ENCODE results near the gene TRIM32.
A peak's percentile ranks its signal among the peaks of the same experiment; 100 is the strongest.
"Not testable (repeated sequence)": the region's sequence is repeated elsewhere in the genome, so short reads cannot be mapped to it uniquely, and the experiment has no call there.

TRIM32 gene

DNA sequence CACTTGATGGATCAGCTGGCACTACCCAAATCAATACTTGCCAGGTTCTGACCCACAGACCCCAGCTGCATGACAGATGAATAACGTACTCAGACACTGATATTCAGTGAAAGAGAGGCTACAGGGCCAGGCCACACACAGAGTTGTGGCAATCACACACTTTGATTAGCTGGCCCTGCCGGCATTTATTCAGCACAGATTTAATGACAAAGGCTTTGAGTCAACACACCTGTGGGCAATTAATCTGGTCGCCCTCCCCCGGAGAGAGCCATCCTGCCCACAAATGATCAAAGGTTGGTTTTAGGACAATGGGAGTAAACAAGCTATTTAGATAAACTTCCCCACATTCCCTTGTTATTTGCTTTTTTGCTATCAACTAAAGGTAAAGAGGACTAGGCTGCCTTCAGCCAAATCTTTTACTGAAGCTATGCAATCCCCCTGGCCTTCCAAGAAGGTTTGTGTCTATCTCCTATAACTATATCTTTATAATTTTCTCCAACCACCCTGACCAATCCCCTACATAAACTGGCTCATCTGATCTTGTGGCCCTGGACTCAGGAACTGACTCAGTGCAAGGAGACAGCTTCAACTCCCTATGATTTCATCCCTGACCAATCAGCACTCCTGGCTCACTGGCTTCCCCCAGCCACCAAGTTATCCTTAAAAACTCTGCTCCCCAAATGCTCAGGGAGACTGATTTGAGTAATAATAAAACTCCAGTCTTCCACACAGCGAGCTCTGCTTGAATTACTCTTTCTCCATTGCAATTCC, 12.7 kb upstream of the TRIM32 start:
- no peak for DNase-seq (ENCODE audit: low spot score)

GRCh38 chr9:116683535-116683934, 3.6 kb upstream of the TRIM32 start:
- DNase-seq (ENCODE audit: low spot score), result no peak

GRCh38 chr9:116685166-116685565, 1.9 kb upstream of the TRIM32 start:
- no peak for DNase-seq (ENCODE audit: low spot score)

DNA sequence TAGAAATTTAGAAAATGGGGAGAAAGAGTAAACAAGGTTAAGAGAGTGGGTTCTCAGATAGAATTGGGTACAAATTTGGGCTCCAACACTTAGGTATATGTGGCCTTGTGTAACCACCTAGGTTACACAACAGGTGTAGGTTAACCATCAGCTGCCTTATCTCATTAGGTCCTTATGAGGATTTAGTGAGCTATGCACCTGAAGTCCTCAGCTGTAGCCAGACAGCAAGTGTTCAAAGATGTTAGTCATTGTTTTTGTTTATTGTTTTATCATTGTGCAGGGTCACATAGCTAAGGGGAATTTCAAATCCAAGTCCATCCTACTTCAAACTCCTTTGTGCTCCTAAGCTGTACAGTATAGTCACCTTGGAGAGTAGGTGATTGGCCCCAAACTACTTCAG, 970 bp upstream of the TRIM32 start:
- no peak for DNase-seq (ENCODE audit: low spot score)

GRCh38 chr9:116686693-116687073, 422 bp upstream of the TRIM32 start:
- DNase-seq (ENCODE audit: low spot score), result no peak

GRCh38 chr9:116687754-116688135, 640 bp downstream of the TRIM32 start:
- DNase-seq (ENCODE audit: low spot score), result peak; percentile 18

GRCh38 chr9:116688806-116689485, 1.8 kb downstream of the TRIM32 start:
- DNase-seq (ENCODE audit: low spot score), result no peak

DNA sequence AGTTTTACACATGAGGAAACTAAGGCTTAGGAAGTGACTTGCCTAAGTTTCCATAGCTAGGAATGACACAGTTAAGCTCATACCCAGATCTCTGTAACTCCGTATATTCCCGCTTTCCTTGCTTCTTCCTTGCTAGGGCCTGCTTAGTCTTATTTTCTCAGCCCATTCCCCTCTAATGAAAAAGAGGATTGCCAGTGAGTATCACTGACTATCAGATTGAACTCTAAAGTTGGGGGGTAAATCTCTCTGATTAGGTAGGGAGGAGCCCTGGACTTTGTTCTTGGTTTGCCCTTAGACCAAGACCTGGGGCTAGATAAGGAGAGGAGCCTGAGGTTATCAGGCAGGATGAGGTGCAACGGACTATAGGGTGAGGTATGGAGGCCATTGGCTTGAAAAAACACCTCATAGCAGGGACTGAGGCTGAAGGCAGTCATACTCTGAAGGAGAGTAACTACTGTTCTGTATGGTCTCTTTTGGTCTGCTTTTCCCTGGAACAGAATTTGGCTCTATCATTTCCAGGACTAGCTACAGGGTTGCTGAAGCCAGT, 2.5 kb downstream of the TRIM32 start:
- DNase-seq (ENCODE audit: low spot score), result no peak

DNA sequence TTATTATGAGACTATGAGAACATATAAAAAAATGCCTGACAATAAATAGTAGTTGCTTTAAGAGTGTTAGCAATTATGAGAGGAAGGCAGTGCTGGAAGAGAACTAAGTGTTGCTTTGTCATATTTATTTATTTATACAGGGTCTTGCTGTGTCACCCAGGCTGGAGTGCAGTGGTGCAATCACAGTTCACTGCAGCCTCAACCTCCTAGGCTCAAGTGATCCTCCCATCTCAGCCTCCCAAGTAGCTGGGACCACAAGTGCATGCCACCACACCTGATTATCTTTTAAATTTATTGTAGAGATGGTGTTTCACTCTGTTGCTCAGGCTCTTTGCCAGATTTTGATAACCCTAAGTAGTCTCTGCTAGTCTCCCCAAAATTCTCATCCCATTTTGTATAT, 3.7 kb downstream of the TRIM32 start:
- DNase-seq (ENCODE audit: low spot score), result not testable (repeated sequence)

- DNase-seq (ENCODE audit: low spot score), result no peak
These were observed 4.5 kb downstream of the TRIM32 start for GRCh38 chr9:116691607-116692006.

DNA sequence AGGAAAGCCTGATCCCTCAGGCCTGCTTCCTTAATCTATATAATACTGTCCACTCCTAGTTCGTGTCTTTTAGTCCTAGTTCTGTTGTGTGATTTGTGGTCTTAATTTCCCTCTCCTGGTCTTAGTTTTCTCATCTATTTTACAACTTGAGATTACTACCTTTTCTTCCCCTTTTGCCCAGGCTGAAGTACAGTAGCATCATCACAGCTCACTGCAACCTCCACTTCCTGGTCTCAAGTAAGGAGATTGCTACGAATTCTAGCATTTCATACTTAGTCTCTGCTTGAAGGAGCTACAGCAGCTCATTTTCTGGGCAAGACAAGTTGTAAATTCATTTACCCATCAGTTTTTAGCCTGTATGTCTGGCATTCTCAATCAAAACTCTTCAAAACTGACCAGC, 5.5 kb downstream of the TRIM32 start:
- no peak for DNase-seq (ENCODE audit: low spot score)

DNA sequence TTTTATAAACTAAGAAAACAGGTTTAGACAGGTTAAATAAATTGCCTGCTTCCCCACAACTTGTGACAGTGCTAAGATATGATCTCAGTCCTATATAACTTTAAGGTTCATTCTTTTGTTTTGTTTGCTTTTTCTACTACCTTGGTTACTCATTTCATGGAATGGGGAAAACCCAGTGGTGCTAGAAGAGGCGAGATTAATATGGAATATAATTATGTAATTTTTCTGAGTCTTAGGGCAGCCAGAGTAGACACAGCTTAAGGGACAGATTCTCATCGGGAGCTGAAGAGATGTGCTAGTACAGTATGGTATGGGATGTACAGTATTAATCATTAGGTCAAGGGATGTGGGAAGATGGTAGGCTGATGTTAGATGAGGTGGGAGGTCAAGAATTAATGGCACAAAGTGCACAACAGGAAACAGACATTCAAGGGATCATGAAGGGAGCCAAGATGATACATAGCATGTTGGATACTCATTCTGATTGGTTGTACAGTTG, 6.2 kb downstream of the TRIM32 start:
- DNase-seq (ENCODE audit: low spot score), result no peak

GRCh38 chr9:116694785-116695291, 7.7 kb downstream of the TRIM32 start:
- no peak for DNase-seq (ENCODE audit: low spot score)

- no peak for DNase-seq (ENCODE audit: low spot score)
These were observed 8.3 kb downstream of the TRIM32 start for GRCh38 chr9:116695438-116695837.

DNA sequence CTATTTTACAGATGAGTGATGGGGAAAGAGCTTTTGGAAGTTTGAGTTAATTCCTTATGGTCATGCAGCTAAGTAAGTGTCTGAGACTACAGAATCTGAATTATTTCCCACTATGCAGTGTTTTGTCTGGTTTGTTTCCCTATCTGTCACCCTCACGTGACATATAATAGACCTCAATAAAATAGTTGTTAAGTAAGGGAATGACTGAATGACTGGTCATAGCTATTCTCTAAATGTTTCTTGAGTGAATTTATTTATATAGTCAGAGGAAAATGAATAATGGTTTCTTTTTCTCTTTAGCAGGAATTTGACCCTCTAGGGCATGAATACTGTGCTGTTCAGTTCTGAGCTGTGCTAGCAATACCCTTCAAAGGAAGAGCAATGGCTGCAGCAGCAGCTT, 10.3 kb downstream of the TRIM32 start:
- DNase-seq (ENCODE audit: low spot score), result no peak

GRCh38 chr9:116697887-116698286, 10.8 kb downstream of the TRIM32 start:
- DNase-seq (ENCODE audit: low spot score), result peak; percentile 36

- DNase-seq (ENCODE audit: low spot score), result no peak
These were observed 13.2 kb downstream of the TRIM32 start for GRCh38 chr9:116700279-116700678.

DNA sequence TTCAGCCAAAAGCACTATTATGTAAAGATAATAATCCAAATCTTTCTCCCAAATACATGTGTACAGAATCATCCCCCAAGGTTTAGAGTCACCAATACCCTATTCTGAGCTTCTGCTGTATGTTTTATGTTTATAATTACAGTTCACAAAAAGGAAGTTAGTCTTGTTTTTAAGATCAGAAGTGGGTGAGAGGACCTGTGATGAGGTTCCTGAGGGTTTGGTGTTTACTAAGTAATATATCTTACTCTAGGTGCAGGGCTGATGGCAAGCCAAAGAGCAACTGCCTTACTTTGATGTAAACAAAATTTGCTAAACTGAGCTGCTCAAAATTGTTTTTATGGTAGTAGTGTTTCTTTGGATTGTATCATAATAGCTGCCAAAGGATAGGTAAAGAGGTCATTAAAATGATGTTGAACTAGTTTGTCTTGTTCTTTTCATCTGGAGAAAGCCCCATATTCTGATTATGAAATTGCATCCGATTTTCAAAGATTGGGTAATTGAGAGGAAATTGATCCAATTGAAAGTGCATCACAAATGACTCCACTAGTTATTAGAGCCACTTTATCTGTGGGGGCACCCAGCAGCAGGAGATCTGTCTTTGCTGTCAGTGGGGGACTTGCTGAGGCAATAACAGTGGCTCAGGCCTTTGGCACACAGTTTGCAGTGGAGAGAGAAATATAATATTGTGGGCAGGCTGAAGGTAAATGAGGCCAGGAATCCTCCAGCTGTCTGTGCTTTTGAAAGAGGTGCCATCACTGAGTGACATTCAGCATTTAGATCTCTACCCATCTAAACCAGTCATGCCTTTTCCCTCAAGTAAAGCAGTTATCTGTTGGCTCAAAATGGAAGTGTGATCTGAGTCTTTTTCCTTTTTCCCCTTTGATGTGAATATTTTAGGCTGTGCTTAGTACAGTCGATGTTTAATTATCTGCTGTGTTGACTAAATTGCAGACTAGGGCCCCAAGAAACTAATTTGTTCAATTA, 14.1 kb downstream of the TRIM32 start:
- DNase-seq (ENCODE audit: low spot score), result no peak

GRCh38 chr9:116701940-116702642, 15.0 kb downstream of the TRIM32 start:
- no peak for DNase-seq (ENCODE audit: low spot score)

- no peak for DNase-seq (ENCODE audit: low spot score)
These were observed 16.5 kb downstream of the TRIM32 start for GRCh38 chr9:116703634-116704033.

- DNase-seq (ENCODE audit: low spot score), result no peak
These were observed 17.4 kb downstream of the TRIM32 start for GRCh38 chr9:116704470-116704869.

Measured in globus pallidus (tissue), 1 donor.